Measurements from ENCODE around the gene COL6A2.

The COL6A2 gene

DNA sequence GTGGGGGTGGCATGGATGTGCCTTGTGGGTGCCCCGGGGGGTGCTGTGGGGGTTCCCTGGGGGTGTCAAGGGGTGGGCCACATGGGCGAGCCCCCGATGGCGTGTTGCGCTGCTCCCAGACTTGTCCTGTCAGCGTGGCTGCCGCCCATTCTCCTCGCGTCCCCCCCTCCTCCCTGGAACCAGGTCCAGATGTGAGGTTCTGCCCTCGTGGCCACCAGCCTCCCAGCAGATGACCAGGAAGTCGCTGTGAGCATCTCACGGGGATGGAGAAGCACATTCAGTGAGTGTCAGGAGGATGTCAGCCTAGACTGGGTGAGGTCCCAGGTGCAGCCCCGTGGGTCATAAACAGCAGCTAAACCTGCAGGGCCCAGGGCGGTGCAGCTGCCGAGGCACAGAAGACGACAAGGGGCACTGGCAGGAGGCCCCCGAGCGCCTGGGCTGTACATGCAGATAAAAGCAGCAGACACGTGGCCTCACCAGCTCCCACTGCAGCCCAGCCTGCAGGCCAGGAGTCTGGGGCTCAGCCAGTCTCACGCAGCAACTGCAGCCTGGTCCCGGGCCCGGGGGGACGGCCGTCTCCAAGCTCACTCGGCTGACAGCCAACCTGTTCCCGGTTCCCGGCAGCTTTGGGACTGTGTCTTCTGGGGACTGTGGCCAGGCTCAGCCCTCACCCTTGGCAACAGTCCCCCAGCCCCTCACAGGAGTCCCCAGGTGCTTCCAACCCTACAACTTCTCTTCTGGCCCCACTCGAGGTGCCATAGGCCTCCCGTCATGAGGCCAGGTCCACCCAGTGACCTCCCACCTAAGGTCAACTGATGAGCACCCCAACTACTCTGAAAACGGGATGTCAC lies 17.5 kb upstream of the COL6A2 start:
- TF ChIP-seq, protein P1, sequence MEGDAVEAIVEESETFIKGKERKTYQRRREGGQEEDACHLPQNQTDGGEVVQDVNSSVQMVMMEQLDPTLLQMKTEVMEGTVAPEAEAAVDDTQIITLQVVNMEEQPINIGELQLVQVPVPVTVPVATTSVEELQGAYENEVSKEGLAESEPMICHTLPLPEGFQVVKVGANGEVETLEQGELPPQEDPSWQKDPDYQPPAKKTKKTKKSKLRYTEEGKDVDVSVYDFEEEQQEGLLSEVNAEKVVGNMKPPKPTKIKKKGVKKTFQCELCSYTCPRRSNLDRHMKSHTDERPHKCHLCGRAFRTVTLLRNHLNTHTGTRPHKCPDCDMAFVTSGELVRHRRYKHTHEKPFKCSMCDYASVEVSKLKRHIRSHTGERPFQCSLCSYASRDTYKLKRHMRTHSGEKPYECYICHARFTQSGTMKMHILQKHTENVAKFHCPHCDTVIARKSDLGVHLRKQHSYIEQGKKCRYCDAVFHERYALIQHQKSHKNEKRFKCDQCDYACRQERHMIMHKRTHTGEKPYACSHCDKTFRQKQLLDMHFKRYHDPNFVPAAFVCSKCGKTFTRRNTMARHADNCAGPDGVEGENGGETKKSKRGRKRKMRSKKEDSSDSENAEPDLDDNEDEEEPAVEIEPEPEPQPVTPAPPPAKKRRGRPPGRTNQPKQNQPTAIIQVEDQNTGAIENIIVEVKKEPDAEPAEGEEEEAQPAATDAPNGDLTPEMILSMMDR (IDR thresholded peaks at IDR 0.05; ENCODE audit: low read depth, low read length) = no peak
- H3K4me3 ChIP-seq (replicated peaks in 1 of 2; ENCODE audit: low read depth in 2 of 2, low read length in 2 of 2) = no peak overlapping the region
- DNase-seq (ENCODE audit: low read depth in 2 of 2) = no peak

DNA sequence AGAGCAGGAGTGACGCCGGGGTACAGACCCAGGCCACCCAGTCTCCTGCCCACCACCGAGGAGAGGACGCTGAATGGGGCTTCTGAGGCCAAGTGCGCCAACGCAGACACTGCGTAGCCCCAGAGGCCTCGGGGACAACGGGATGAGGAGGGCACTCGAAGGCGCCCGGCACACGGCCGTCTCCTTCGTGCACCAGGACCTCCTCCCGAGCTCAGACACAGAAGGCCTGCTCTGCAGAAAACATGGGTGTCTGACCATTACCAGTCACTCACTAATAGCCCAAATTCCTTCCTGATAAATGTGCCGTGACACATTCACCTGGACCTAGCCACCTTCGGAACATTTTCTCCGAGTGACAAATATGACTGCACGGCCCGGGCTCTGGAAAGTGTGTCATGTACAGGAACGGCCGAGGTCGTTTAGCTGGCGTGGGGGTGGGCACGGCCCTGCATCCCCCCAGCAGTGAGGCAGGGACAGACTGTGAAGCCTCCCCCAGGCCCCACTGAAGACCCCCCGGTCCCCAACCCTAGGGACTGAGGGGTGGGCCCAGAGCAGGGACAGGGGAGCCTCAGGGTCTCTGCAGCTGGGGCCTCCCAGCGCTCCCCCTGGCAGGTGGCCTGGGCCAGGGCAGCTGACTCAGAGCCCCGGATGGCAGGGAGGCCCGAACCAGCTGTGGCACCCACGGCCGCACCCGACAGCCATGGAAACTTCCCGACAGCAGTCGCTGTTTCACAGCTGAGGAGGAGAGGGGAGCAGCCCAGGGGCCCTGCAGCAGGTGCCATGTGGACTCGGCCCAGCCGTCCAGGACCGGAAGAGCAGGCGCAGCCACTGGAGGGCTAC lies 16.7 kb upstream of the COL6A2 start:
- TF ChIP-seq, protein P1 (IDR thresholded peaks at IDR 0.05; ENCODE audit: low read depth, low read length) = no peak
- H3K4me3 ChIP-seq (replicated peaks in 1 of 2; ENCODE audit: low read depth in 2 of 2, low read length in 2 of 2) = no peak overlapping the region
- no peak for DNase-seq (ENCODE audit: low read depth in 2 of 2)

DNA sequence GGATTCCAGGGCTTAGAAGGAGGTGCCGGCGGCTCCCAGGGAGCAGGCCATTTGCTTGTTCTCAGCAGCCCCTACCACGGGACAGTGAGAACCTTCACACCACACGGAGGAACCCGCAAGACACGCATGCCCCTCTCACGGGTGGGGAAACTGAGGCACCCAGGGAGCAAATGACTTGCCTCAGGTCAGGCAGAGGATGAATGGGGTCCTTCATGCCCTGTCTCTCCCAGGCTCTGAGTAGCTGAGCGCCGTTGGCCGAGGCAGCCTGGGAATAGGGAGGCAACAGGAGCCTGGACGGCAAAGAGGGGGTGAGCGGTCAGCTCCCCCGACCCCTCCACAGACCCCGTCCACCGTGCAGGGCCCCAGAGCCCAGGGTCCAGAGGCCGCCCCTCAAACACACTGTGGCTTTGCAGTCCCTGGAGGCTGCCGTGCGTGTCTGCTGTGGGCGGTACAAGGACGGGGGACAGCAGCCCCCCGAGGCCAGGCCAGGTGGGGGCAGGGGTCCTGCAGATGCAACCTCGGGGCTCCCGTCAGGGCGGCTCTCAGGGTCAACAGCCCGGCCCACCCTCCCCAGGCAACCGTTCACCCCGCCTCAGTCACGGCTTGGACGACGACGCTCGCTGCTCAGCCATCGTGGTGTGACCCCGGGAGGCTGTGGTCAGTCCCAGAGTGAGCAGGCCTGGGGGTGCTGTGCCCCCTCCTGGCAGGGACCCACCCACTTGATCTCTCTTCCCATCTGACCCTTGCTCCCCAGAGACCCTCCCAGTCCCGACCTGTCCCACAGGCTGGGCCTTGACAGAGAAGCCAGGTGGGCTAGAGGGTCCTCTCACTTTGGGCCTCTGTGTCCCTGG lies 15.8 kb upstream of the COL6A2 start:
- TF ChIP-seq, protein P1 (IDR thresholded peaks at IDR 0.05; ENCODE audit: low read depth, low read length) = no peak
- H3K4me3 ChIP-seq (replicated peaks in 1 of 2; ENCODE audit: low read depth in 2 of 2, low read length in 2 of 2) = no peak overlapping the region
- no peak for DNase-seq (ENCODE audit: low read depth in 2 of 2)

DNA sequence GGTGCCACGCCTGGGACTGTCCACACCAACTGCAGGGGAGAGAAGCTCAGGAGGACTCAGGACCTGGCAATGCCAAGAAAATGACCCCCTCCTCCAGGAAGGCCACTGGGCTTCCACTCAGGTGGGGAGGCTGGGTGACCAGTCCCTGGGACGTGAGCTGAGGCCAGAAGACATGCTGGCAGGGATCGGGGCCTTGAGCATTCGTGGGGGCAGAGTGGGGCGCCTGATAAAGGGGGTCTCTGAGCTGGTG lies 15.3 kb upstream of the COL6A2 start:
- no peak overlapping the region for H3K4me3 ChIP-seq (replicated peaks in 1 of 2; ENCODE audit: low read depth in 2 of 2, low read length in 2 of 2)
- no peak for DNase-seq (ENCODE audit: low read depth in 2 of 2)
- TF ChIP-seq, protein P1 (IDR thresholded peaks at IDR 0.05; ENCODE audit: low read depth, low read length) = no peak

DNA sequence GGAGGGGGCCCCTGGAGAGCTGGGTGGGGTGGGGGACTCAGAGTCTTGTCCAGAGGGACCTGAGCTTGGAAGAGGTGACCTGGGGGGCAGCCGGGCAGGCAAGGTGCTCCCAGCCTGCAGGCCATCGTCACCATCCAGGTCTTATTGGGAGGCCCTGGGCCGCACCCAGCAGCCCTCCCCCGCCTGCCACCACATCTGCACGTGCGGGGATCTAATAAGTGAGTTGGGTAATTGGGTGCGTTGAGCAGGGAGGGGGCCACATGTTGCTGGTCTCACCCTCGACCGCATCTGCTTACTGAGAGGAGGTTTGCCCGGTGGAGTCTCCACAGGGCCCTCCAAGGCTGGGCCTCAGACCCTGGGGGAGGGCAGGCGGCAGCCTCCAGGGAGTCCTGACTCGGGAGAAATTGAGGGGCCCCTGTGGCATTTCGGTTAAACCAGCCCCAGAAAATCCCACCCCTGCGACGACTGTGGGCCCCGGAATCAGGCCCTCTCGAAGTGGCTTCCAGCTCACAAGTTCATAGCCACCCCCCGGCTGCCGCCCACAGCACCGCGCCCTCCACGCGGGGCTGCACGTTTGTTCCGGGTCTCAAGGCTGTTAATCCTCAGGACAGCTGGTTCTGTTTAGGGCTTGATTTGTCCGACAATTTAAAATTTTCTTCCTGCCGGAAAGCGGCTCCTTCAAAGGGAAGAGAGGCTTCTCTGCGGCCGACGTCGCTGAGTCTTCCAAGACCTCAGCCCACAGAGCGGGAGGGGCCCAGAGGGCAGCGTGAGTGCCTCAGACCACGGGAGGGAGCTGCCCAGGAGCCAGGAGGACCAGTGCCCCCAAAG lies 14.7 kb upstream of the COL6A2 start:
- H3K4me3 ChIP-seq (replicated peaks in 1 of 2; ENCODE audit: low read depth in 2 of 2, low read length in 2 of 2) = no peak overlapping the region
- TF ChIP-seq, protein P1 (IDR thresholded peaks at IDR 0.05; ENCODE audit: low read depth, low read length) = no peak
- DNase-seq (ENCODE audit: low read depth in 2 of 2) = no peak

Measured in cardiac fibroblast (primary cell).